ENCODE measurements around the gene LTBR. TPM values are rescaled to one million over a fixed set of nuclear protein-coding genes. Genes with fewer than 3 reads are reported as not detected.

The LTBR gene
- total RNA-seq, 2 donors from 2014 or later, result 1.3 to 1.9 TPM

- no peaks in the 10 kb centered on the region for H3K4me1 Mint-ChIP-seq (ENCODE audit: low read depth)
- H3K4me3 Mint-ChIP-seq, result no peak overlapping the region
- H3K9me3 Mint-ChIP-seq, result no peaks in the 10 kb centered on the region
- H3K36me3 Mint-ChIP-seq (ENCODE audit: insufficient read depth in 2 of 2), result no peaks in the 10 kb centered on the region
- no peak for DNase-seq
- H3K27ac Mint-ChIP-seq, result no peak overlapping the region
- peaks cover 7% of the 10 kb centered on the region for H3K27me3 Mint-ChIP-seq (ENCODE audit: low read depth)
- ATAC-seq (replicated peaks in 1 of 2), result no peak
Observed at GRCh38 chr12:6387541-6387940, 3.6 kb downstream of the LTBR start.

GRCh38 chr12:6390084-6390799 is 6.3 kb downstream of the LTBR start:
- no peaks in the 10 kb centered on the region for H3K4me1 Mint-ChIP-seq (ENCODE audit: low read depth)
- no peak overlapping the region for H3K27ac Mint-ChIP-seq
- no peak overlapping the region for H3K4me3 Mint-ChIP-seq
- H3K36me3 Mint-ChIP-seq (ENCODE audit: insufficient read depth in 2 of 2), result no peaks in the 10 kb centered on the region
- ATAC-seq (replicated peaks in 1 of 2), result no peak
- no peaks in the 10 kb centered on the region for H3K27me3 Mint-ChIP-seq (ENCODE audit: low read depth)
- no peaks in the 10 kb centered on the region for H3K9me3 Mint-ChIP-seq
- DNase-seq, result no peak

GRCh38 chr12:6391013-6391412 is 7.1 kb downstream of the LTBR start:
- Mint-ChIP-seq H3K4me3 (no peak overlapping the region), H3K27ac (no peak overlapping the region), H3K36me3 (ENCODE audit: insufficient read depth in 2 of 2) (no peaks in the 10 kb centered on the region), H3K9me3 (no peaks in the 10 kb centered on the region), H3K27me3 (ENCODE audit: low read depth) (peaks cover 2% of the 10 kb centered on the region), H3K4me1 (ENCODE audit: low read depth) (no peaks in the 10 kb centered on the region)
- ATAC-seq (replicated peaks in 1 of 2) (no peak), DNase-seq (no peak)

GRCh38 chr12:6392504-6392903 is 8.5 kb downstream of the LTBR start:
- ATAC-seq (replicated peaks in 1 of 2), result no peak
- no peak for DNase-seq
- H3K27me3 Mint-ChIP-seq (ENCODE audit: low read depth), result peaks cover 6% of the 10 kb centered on the region
- no peak overlapping the region for H3K4me3 Mint-ChIP-seq
- no peaks in the 10 kb centered on the region for H3K4me1 Mint-ChIP-seq (ENCODE audit: low read depth)
- H3K9me3 Mint-ChIP-seq, result no peaks in the 10 kb centered on the region
- no peak overlapping the region for H3K27ac Mint-ChIP-seq
- no peaks in the 10 kb centered on the region for H3K36me3 Mint-ChIP-seq (ENCODE audit: insufficient read depth in 2 of 2)

GRCh38 chr12:6393109-6393508 is 9.1 kb downstream of the LTBR start:
- Mint-ChIP-seq H3K27ac (no peak overlapping the region), H3K27me3 (ENCODE audit: low read depth) (peaks cover 6% of the 10 kb centered on the region), H3K9me3 (no peaks in the 10 kb centered on the region), H3K36me3 (ENCODE audit: insufficient read depth in 2 of 2) (no peaks in the 10 kb centered on the region), H3K4me3 (no peak overlapping the region), H3K4me1 (ENCODE audit: low read depth) (no peaks in the 10 kb centered on the region)
- DNase-seq (no peak), ATAC-seq (replicated peaks in 1 of 2) (no peak)

GRCh38 chr12:6394398-6394797 is 10.4 kb downstream of the LTBR start:
- Mint-ChIP-seq H3K9me3 (no peaks in the 10 kb centered on the region), H3K4me3 (no peak overlapping the region), H3K36me3 (ENCODE audit: insufficient read depth in 2 of 2) (no peaks in the 10 kb centered on the region), H3K27ac (no peak overlapping the region), H3K4me1 (ENCODE audit: low read depth) (no peaks in the 10 kb centered on the region), H3K27me3 (ENCODE audit: low read depth) (peaks cover 6% of the 10 kb centered on the region)
- DNase-seq, result no peak
- ATAC-seq (replicated peaks in 1 of 2), result no peak

- no peaks in the 10 kb centered on the region for H3K36me3 Mint-ChIP-seq (ENCODE audit: insufficient read depth in 2 of 2)
- H3K27me3 Mint-ChIP-seq (ENCODE audit: low read depth), result peaks cover 6% of the 10 kb centered on the region
- ATAC-seq (replicated peaks in 1 of 2) (no peak), DNase-seq (no peak)
- no peaks in the 10 kb centered on the region for H3K4me1 Mint-ChIP-seq (ENCODE audit: low read depth)
- H3K27ac Mint-ChIP-seq, result no peak overlapping the region
- H3K4me3 Mint-ChIP-seq, result no peak overlapping the region
- H3K9me3 Mint-ChIP-seq, result no peaks in the 10 kb centered on the region
Observed at GRCh38 chr12:6396031-6396430, 12.1 kb downstream of the LTBR start.

GRCh38 chr12:6399884-6400644 is 16.1 kb downstream of the LTBR start:
- peaks cover 6% of the 10 kb centered on the region for H3K27me3 Mint-ChIP-seq (ENCODE audit: low read depth)
- no peak overlapping the region for H3K4me3 Mint-ChIP-seq
- DNase-seq, result no peak
- ATAC-seq (replicated peaks in 1 of 2), result no peak
- no peaks in the 10 kb centered on the region for H3K9me3 Mint-ChIP-seq
- H3K27ac Mint-ChIP-seq, result no peak overlapping the region
- no peaks in the 10 kb centered on the region for H3K4me1 Mint-ChIP-seq (ENCODE audit: low read depth)
- no peaks in the 10 kb centered on the region for H3K36me3 Mint-ChIP-seq (ENCODE audit: insufficient read depth in 2 of 2)

GRCh38 chr12:6404390-6404789 is 20.4 kb downstream of the LTBR start:
- ATAC-seq (replicated peaks in 1 of 2) (no peak), DNase-seq (no peak)
- Mint-ChIP-seq H3K4me3 (no peak overlapping the region), H3K9me3 (no peaks in the 10 kb centered on the region), H3K4me1 (ENCODE audit: low read depth) (no peaks in the 10 kb centered on the region), H3K27me3 (ENCODE audit: low read depth) (no peaks in the 10 kb centered on the region), H3K27ac (no peak overlapping the region), H3K36me3 (ENCODE audit: insufficient read depth in 2 of 2) (no peaks in the 10 kb centered on the region)

- no peaks in the 10 kb centered on the region for H3K4me1 Mint-ChIP-seq (ENCODE audit: low read depth)
- no peaks in the 10 kb centered on the region for H3K27me3 Mint-ChIP-seq (ENCODE audit: low read depth)
- H3K36me3 Mint-ChIP-seq (ENCODE audit: insufficient read depth in 2 of 2), result no peaks in the 10 kb centered on the region
- DNase-seq, result no peak
- no peak overlapping the region for H3K27ac Mint-ChIP-seq
- no peak overlapping the region for H3K4me3 Mint-ChIP-seq
- ATAC-seq (replicated peaks in 1 of 2), result no peak
- no peaks in the 10 kb centered on the region for H3K9me3 Mint-ChIP-seq
Observed at GRCh38 chr12:6405963-6406362, 22.0 kb downstream of the LTBR start.

GRCh38 chr12:6407236-6407954 is 23.4 kb downstream of the LTBR start:
- Mint-ChIP-seq H3K4me3 (no peak overlapping the region), H3K9me3 (no peaks in the 10 kb centered on the region), H3K27me3 (ENCODE audit: low read depth) (no peaks in the 10 kb centered on the region), H3K4me1 (ENCODE audit: low read depth) (no peaks in the 10 kb centered on the region), H3K36me3 (ENCODE audit: insufficient read depth in 2 of 2) (no peaks in the 10 kb centered on the region), H3K27ac (no peak overlapping the region)
- ATAC-seq (replicated peaks in 1 of 2) (no peak), DNase-seq (no peak)

GRCh38 chr12:6416596-6416995 is 32.6 kb downstream of the LTBR start:
- ATAC-seq (replicated peaks in 1 of 2), result peak; percentile 41 to 66
- no peak overlapping the region for H3K27ac Mint-ChIP-seq
- H3K36me3 Mint-ChIP-seq (ENCODE audit: insufficient read depth in 2 of 2), result no peaks in the 10 kb centered on the region
- no peak for DNase-seq
- peaks cover 16% of the 10 kb centered on the region for H3K4me1 Mint-ChIP-seq (ENCODE audit: low read depth)
- no peaks in the 10 kb centered on the region for H3K9me3 Mint-ChIP-seq
- H3K27me3 Mint-ChIP-seq (ENCODE audit: low read depth), result no peaks in the 10 kb centered on the region
- H3K4me3 Mint-ChIP-seq, result no peak overlapping the region

- Mint-ChIP-seq H3K4me1 (ENCODE audit: low read depth) (peaks cover 23% of the 10 kb centered on the region), H3K4me3 (no peak overlapping the region), H3K9me3 (no peaks in the 10 kb centered on the region), H3K27me3 (ENCODE audit: low read depth) (no peaks in the 10 kb centered on the region), H3K27ac (no peak overlapping the region), H3K36me3 (ENCODE audit: insufficient read depth in 2 of 2) (no peaks in the 10 kb centered on the region)
- DNase-seq (no peak), ATAC-seq (replicated peaks in 1 of 2) (no peak)
Observed at GRCh38 chr12:6418796-6419195, 34.8 kb downstream of the LTBR start.
